HepG2 (cell line): Measurements from ENCODE around the gene USP7.

ENCODE experiments used
- ATF2 ChIP-seq: sonication (generic); formaldehyde crosslinking; IDR thresholded peaks from 2 replicates; pipeline ENCODE4 v1.4.0; 2020; ENCODE audit warnings: missing genetic modification reagents
- CTCF ChIP-seq: sonication (generic); formaldehyde crosslinking; IDR thresholded peaks from 2 replicates; pipeline ENCODE4 v1.5.0; 2020; ENCODE audit warnings: mild to moderate bottlenecking, missing genetic modification reagents, moderate library complexity
- E2F1 ChIP-seq: sonication (generic); formaldehyde crosslinking; IDR thresholded peaks from 2 replicates; pipeline ENCODE4 v1.5.0; 2020; ENCODE audit warnings: missing genetic modification reagents
- FOXK1 ChIP-seq: sonication (generic); formaldehyde crosslinking; IDR thresholded peaks from 2 replicates; pipeline ENCODE4 v1.4.0; 2020; ENCODE audit warnings: low read depth, missing genetic modification reagents, borderline replicate concordance
- FOXM1 ChIP-seq: sonication (generic); formaldehyde crosslinking; IDR thresholded peaks from 2 replicates; pipeline ENCODE4 v1.5.0; 2020; ENCODE audit warnings: missing genetic modification reagents
- HHEX ChIP-seq: IDR thresholded peaks from 2 replicates; pipeline ENCODE4 v1.6.1; 2016; ENCODE audit warnings: control low read depth
- MXI1 ChIP-seq: IDR thresholded peaks from 3 replicates; pipeline ENCODE4 v1.6.1; 2012; ENCODE audit warnings: low read depth, low read length, inconsistent platforms, borderline replicate concordance
- NONO ChIP-seq, 2 experiments: fragments of 450-650 bp in 1 of 2; sonication (generic) in 1 of 2; formaldehyde crosslinking in 1 of 2; IDR thresholded peaks in 1 of 2; conservative IDR thresholded peaks in 1 of 2; 2 replicates each; pipeline versions ENCODE4 v1.6.1 to v1.8.0; 2017 to 2022; ENCODE audit warnings: mild to moderate bottlenecking in 1 of 2, missing genetic modification reagents in 1 of 2, moderate library complexity in 1 of 2
- TCF12 ChIP-seq, 2 experiments: fragments of 450-650 bp in 1 of 2; sonication (generic) in 1 of 2; formaldehyde crosslinking in 1 of 2; IDR thresholded peaks; 2 replicates each; pipeline versions ENCODE4 v1.6.1 to v1.8.0; 2017 to 2022; ENCODE audit warnings: antibody characterized with exemption in 1 of 2, mild to moderate bottlenecking in 1 of 2, missing genetic modification reagents in 1 of 2, moderate library complexity in 1 of 2
- ZNF256 ChIP-seq: sonication (generic); formaldehyde crosslinking; conservative IDR thresholded peaks from 2 replicates; pipeline ENCODE4 v1.4.0; 2020; ENCODE audit warnings: missing genetic modification reagents
- ZNF503 ChIP-seq: sonication (generic); formaldehyde crosslinking; IDR thresholded peaks from 2 replicates; pipeline ENCODE4 v1.4.0; 2020; ENCODE audit warnings: missing genetic modification reagents
- ZNF761 ChIP-seq: sonication (generic); formaldehyde crosslinking; conservative IDR thresholded peaks from 2 replicates; pipeline ENCODE4 v1.4.0; 2020; ENCODE audit warnings: mild to moderate bottlenecking, missing genetic modification reagents

- no peak for TF ChIP-seq ZNF761 (CRISPR knock-in tag)
- TF ChIP-seq ATF2 (CRISPR knock-in tag) = no peak
- TF ChIP-seq CTCF = no peak
- no peak for TF ChIP-seq ZNF256 (CRISPR knock-in tag)
- TF ChIP-seq NONO (IDR thresholded peaks at IDR 0.05) = no peak
- no peak for TF ChIP-seq NONO (CRISPR knock-in tag; conservative IDR thresholded peaks at IDR 0.05)
- TF ChIP-seq FOXM1 (CRISPR knock-in tag) = no peak
- TF ChIP-seq HHEX (CRISPR knock-in tag) = no peak
- TF ChIP-seq E2F1 (CRISPR knock-in tag) = no peak
- TF ChIP-seq MXI1 = no peak
- TF ChIP-seq ZNF503 (CRISPR knock-in tag) = no peak
- no peak for TF ChIP-seq TCF12 (IDR thresholded peaks at IDR 0.05)
- no peak for TF ChIP-seq TCF12 (CRISPR knock-in tag; IDR thresholded peaks at IDR 0.05)
- TF ChIP-seq FOXK1 (CRISPR knock-in tag) = no peak
Observed at GRCh38 chr16:8967132-8967821, 3.6 kb upstream of the USP7 start.
